MM.1S (cell line): ENCODE data around the gene USF1.

Experiments used
- EZH2 ChIP-seq: fragments of 300-600 bp; sonication (generic); optimal IDR thresholded peaks from 2 replicates; pipeline ENCODE3; 2017; ENCODE audit warnings: low read depth, mild to moderate bottlenecking, antibody characterized with exemption, low read length, mixed read lengths
- EZH2phosphoT487 ChIP-seq: fragments of 300-600 bp; sonication (generic); IDR thresholded peaks from 2 replicates; pipeline ENCODE4 v1.6.1; 2018; ENCODE audit warnings: antibody characterized with exemption, low read length
- TF ChIP-seq, protein P1 (sequence below): fragments of 300-600 bp; sonication (generic); IDR thresholded peaks from 2 replicates; pipeline ENCODE4 v1.5.1; 2016; ENCODE audit warnings: antibody characterized with exemption, low read length, mixed read lengths

DNA sequence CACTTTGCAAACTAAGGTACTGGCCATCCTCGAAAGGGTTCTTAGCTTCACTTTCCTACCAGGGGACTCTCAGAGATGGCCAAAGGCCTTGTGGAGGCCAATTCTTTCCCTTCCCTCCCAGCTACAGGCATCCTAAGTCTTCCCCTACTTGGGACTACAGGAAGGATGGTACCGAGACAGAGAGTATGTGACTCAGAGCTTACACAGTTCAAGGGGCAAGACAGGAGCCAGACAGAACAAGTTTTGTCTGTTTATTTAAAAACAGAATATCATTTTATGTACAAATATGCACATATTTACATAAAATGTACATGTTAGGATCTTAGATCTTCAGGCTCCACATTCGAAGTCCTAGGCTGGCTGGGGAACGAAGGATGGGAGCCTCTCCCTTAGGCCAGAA, 25.0 kb upstream of the USF1 start:
- TF ChIP-seq, protein P1, sequence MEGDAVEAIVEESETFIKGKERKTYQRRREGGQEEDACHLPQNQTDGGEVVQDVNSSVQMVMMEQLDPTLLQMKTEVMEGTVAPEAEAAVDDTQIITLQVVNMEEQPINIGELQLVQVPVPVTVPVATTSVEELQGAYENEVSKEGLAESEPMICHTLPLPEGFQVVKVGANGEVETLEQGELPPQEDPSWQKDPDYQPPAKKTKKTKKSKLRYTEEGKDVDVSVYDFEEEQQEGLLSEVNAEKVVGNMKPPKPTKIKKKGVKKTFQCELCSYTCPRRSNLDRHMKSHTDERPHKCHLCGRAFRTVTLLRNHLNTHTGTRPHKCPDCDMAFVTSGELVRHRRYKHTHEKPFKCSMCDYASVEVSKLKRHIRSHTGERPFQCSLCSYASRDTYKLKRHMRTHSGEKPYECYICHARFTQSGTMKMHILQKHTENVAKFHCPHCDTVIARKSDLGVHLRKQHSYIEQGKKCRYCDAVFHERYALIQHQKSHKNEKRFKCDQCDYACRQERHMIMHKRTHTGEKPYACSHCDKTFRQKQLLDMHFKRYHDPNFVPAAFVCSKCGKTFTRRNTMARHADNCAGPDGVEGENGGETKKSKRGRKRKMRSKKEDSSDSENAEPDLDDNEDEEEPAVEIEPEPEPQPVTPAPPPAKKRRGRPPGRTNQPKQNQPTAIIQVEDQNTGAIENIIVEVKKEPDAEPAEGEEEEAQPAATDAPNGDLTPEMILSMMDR: no peak
- TF ChIP-seq EZH2phosphoT487: no peak
- no peak for TF ChIP-seq EZH2
